GM23338 (cell line): Measurements from ENCODE around the gene FGA.

Experiments used
- CREB1 ChIP-seq: fragments of 250-450 bp; sonication (Bioruptor Pico); IDR thresholded peaks from 2 replicates; pipeline ENCODE4 v1.5.0; 2020; ENCODE audit warnings: low read depth, mild to moderate bottlenecking, moderate library complexity
- CTCF ChIP-seq, 2 experiments: fragments of 200-600 bp in 1 of 2; sonication (generic) in 1 of 2; conservative IDR thresholded peaks; 2 replicates each; pipeline versions ENCODE4 v1.5.1 to v1.6.1; 2016 to 2017; ENCODE audit warnings: antibody characterized with exemption in 2 of 2, low read depth in 2 of 2, mild to moderate bottlenecking in 2 of 2, moderate library complexity in 1 of 2
- EZH2 ChIP-seq: fragments of 200-600 bp; sonication (generic); IDR thresholded peaks from one replicate; pipeline ENCODE4 v1.8.0; 2017; ENCODE audit warnings: antibody characterized with exemption, mild to moderate bottlenecking, low read depth; ENCODE audit not compliant: unreplicated experiment
- JUNB ChIP-seq: IDR thresholded peaks from one replicate; pipeline ENCODE4 v1.6.1; 2016; ENCODE audit warnings: antibody characterized with exemption; ENCODE audit not compliant: unreplicated experiment
- POLR2AphosphoS5 ChIP-seq: IDR thresholded peaks from 2 replicates; pipeline ENCODE4 v1.6.1; 2016; ENCODE audit warnings: antibody characterized with exemption, low read depth
- REST ChIP-seq: IDR thresholded peaks from one replicate; pipeline ENCODE4 v1.6.1; 2018; ENCODE audit warnings: antibody characterized with exemption; ENCODE audit not compliant: unreplicated experiment
- STAT1 ChIP-seq: IDR thresholded peaks from one replicate; pipeline ENCODE4 v1.6.1; 2016; ENCODE audit warnings: antibody characterized with exemption; ENCODE audit not compliant: unreplicated experiment
- ZNF331 ChIP-seq: fragments of 250-450 bp; sonication (Bioruptor Pico); IDR thresholded peaks from 2 replicates; pipeline ENCODE4 v1.5.0; 2020; ENCODE audit warnings: low read depth, mild to moderate bottlenecking, moderate library complexity
- TF ChIP-seq, protein P1 (sequence below): fragments of 250-450 bp; sonication (Bioruptor Pico); IDR thresholded peaks from 2 replicates; pipeline ENCODE4 v1.5.0; 2020; ENCODE audit warnings: mild to moderate bottlenecking, moderate library complexity

DNA sequence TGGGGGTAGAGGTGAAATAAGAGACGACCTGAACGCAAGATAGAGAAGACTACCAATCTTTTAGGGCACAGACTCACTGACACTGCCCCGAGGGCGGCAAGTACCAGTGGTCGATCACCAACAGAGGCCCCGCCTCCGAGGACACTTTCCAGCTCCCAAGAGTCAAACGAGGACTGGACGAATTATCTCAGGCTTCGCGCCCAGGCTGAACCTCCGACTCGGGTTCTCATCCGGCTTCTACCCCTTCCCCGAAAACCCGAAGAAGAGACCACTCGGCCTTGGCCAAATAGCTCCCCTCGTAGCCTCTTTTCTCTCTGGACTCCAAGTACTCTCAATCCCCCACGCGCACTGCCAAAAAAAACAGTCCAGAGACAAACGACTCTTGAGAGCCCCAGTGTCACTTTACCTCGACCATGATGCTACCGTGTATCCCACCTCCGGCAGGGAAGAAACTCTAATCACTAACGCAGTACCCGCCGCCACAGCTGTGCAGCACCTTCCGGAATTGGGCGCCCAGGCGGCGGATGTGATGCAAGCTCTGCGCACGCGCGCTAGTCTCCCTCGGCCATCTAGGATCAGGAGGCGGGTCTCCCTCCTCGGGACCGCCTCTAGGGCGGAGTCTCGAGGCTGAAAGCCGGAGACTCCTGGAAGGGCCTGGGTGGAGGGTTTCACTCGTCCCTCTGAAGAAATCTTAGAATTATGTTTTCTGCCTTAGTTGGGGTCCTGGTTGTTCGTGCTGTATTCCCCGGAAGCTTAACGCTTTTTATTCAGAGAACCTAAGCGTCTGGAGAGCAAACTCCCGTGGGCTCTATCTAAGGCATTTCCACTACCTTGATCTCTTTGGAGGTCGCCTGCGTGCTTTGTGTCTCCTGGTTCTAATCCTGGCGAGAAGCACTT lies 40.4 kb downstream of the FGA start, which contains the start of gene PLRG1:
- TF ChIP-seq POLR2AphosphoS5 (peak; percentile 94), STAT1 (no peak), EZH2 (no peak), CTCF (conservative IDR thresholded peaks at IDR 0.05; ENCODE audit: low read depth in 2 of 2) (no peak), REST (no peak), JUNB (no peak), ZNF331 (no peak), CREB1 (peak; percentile 75)
- TF ChIP-seq, protein P1, sequence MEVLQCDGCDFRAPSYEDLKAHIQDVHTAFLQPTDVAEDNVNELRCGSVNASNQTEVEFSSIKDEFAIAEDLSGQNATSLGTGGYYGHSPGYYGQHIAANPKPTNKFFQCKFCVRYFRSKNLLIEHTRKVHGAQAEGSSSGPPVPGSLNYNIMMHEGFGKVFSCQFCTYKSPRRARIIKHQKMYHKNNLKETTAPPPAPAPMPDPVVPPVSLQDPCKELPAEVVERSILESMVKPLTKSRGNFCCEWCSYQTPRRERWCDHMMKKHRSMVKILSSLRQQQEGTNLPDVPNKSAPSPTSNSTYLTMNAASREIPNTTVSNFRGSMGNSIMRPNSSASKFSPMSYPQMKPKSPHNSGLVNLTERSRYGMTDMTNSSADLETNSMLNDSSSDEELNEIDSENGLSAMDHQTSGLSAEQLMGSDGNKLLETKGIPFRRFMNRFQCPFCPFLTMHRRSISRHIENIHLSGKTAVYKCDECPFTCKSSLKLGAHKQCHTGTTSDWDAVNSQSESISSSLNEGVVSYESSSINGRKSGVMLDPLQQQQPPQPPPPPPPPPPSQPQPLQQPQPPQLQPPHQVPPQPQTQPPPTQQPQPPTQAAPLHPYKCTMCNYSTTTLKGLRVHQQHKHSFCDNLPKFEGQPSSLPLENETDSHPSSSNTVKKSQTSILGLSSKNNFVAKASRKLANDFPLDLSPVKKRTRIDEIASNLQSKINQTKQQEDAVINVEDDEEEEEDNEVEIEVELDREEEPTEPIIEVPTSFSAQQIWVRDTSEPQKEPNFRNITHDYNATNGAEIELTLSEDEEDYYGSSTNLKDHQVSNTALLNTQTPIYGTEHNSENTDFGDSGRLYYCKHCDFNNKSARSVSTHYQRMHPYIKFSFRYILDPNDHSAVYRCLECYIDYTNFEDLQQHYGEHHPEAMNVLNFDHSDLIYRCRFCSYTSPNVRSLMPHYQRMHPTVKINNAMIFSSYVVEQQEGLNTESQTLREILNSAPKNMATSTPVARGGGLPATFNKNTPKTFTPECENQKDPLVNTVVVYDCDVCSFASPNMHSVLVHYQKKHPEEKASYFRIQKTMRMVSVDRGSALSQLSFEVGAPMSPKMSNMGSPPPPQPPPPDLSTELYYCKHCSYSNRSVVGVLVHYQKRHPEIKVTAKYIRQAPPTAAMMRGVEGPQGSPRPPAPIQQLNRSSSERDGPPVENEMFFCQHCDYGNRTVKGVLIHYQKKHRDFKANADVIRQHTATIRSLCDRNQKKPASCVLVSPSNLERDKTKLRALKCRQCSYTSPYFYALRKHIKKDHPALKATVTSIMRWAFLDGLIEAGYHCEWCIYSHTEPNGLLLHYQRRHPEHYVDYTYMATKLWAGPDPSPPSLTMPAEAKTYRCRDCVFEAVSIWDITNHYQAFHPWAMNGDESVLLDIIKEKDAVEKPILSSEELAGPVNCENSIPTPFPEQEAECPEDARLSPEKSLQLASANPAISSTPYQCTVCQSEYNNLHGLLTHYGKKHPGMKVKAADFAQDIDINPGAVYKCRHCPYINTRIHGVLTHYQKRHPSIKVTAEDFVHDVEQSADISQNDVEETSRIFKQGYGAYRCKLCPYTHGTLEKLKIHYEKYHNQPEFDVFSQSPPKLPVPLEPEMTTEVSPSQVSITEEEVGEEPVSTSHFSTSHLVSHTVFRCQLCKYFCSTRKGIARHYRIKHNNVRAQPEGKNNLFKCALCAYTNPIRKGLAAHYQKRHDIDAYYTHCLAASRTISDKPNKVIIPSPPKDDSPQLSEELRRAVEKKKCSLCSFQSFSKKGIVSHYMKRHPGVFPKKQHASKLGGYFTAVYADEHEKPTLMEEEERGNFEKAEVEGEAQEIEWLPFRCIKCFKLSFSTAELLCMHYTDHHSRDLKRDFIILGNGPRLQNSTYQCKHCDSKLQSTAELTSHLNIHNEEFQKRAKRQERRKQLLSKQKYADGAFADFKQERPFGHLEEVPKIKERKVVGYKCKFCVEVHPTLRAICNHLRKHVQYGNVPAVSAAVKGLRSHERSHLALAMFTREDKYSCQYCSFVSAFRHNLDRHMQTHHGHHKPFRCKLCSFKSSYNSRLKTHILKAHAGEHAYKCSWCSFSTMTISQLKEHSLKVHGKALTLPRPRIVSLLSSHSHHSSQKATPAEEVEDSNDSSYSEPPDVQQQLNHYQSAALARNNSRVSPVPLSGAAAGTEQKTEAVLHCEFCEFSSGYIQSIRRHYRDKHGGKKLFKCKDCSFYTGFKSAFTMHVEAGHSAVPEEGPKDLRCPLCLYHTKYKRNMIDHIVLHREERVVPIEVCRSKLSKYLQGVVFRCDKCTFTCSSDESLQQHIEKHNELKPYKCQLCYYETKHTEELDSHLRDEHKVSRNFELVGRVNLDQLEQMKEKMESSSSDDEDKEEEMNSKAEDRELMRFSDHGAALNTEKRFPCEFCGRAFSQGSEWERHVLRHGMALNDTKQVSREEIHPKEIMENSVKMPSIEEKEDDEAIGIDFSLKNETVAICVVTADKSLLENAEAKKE = no peak
